Measurements from ENCODE around the gene GRB10.

Gene GRB10

DNA sequence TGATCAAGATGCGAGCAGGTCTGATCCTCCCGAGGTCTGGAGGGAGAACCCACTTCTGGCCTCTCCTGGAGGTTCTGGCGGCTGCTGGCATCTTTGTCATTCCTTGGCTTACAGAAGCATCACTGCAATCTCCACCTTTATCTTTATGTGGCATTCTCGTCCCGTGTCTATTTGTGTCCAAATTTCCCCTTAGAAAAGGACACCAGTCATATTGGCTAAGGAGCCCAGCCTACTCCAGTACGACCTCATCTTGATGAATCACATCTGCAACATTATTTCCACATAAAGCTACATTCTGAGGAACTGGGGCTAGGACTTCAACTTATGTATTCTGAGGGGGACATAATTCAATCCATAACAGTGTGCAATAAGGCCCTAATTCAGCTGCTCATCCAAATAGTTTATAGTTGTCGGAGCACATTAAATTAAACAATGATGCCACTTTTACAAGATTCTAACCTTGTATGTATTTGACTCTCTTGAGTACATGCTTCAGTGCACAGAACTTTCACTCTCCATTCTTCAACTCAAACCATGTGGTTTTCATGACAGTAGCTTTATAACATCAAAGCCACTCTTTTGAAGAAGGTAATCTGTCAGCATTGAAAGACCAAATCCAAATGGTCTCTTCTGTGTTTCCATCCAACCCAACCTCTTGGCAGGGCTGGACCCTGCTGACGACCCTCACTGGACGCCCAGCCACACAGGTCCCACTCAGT is 131.3 kb downstream of the GRB10 start:
- no peak for DNase-seq

DNA sequence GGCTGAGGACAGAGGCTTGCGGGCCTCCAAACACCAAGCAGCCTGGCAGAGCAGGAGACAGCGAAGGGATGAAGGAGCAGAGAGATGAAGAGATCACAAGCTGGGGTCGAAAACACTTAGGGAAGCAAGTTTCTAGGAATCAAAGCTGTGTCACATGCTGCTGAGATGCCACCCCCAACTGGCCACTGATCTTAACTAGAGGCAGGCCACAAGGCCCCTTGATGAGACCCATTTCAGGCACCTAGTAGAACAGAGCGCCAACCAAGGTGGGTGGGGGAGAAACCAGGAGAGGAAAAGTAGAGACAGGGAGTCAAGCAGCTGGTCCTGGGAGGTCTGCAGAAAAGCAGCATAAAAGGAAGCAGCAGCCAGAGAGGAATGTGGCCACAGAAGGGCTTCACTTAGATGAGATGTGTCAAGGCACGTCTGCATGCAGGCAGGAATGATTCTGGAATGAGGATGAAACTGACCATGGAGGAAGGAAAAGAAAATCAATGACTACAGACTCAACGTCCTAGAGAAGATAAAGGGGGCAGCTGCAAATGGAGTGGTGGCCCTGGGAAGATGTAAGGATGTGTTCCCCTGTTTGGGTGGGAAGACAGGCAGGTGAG is 132.5 kb downstream of the GRB10 start:
- no peak for DNase-seq

GRCh38 chr7:50649259-50649885 is 133.3 kb downstream of the GRB10 start:
- no peak for DNase-seq

DNA sequence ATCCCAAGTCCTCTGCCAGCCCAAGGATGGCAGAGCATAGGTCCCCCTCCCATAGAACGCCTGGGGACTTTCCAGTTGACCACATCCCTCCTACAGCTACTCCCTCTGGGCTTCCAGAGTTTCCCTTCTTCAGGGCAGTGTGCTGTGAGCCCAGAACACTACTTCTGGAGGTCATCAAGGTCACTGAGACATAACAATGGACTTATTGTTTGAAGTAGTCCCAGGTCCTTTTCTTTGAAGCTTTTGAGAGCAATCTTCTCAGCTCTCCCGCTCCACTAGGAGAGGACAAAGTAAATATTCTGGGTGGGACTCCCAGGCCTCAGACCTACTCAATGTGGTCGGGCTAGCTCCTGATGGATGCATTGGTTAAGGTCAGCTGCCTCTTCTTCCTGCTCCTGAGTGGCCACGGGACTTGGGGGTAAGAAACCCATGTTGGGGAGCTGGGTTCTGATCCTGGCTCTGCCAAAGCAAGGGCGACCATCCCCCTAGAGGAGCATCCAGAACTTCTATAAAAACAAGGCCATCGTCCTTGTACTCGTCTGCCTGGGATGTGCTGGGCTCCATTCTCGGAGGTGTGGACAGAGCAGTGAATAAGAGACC is 134.0 kb downstream of the GRB10 start:
- DNase-seq, result no peak

GRCh38 chr7:50648076-50648475 is 134.6 kb downstream of the GRB10 start:
- DNase-seq, result no peak

GRCh38 chr7:50647286-50647980 is 135.3 kb downstream of the GRB10 start:
- DNase-seq, result no peak

- no peak for DNase-seq
Observed at GRCh38 chr7:50646069-50646468, 136.6 kb downstream of the GRB10 start.

DNA sequence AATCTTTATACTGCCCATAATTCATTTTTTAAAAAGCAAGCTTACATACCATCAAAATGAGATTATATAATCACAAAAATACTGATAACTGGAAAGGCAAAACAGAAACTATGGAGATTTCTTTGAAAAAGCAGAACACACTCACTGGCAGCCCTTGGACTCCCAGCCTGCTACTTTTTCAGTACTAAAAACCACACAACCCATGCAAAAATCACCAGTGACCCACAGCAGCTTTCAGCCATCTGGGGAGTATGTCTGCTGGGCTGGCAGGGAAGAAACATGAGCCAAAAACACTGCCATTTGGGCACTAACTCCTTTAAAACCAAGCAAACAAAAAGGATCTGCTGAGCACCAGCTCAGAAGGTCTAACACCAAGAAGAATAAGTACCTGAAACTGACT is 137.5 kb downstream of the GRB10 start:
- no peak for DNase-seq

- DNase-seq, result no peak
Observed at GRCh38 chr7:50644586-50644985, 138.1 kb downstream of the GRB10 start.

DNA sequence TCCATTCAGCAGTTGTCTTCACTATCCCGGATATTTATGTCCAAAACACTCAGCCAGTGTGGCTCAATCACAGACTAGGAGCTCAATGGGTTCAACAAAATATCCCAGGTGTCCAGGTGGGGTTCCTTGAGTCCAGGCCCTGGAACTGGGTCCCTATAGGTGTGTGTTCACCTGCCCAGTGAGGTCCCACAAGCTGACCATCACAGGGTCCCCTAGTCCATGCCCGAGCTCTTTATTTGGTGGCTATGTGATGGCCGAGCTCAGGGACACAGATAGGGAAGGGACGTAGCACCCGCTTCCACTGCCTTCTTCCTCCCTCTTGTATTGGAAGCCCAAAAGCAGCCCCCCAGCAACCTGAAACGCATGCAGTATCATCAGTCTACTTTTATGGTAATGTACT is 138.6 kb downstream of the GRB10 start:
- no peak for DNase-seq

DNA sequence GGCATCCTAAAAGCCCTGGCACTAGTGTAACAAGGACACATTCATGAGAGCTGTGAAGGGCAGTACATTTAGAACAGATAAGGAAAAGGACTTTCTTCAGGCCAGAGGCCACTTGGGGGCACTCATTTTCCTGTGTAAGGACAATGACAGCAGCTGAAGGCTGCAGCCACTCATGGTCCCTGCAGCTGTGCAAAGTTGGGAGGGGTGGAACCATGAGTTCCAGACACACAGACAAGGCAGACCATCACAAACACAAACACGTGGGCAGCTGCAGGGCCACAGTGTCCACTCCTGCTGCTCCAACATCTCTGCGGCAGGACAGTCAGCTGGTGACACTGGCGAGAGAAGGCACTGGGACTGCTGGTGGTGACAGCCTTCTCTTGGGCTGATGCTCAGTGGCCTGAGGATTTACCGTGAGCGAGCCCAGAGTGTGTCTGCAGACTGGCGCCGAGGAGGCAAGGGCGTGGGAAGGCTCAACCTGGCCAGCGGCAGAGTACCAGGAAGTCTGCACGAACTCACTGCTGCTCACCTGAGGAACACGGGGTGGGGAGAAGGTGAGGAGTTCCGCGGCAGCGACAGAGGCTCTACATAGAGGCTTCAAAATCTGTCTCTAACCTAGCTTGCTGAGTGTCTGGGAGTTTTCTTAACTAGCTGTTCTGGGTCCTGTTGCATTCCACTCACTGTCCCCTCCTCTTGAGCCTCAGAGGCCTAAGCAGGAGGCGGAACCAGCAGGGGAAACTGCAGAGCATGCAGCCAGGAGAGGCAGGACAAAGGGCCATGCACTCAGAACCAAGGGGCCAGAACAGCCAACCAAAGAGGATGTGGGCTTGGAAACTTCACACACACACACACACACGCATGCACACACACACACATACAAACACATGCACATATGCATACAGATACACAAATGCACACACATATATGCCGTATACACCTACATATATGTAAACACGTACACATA is 141.0 kb downstream of the GRB10 start:
- DNase-seq, result no peak

GRCh38 chr7:50640779-50641178 is 141.9 kb downstream of the GRB10 start:
- no peak for DNase-seq

DNA sequence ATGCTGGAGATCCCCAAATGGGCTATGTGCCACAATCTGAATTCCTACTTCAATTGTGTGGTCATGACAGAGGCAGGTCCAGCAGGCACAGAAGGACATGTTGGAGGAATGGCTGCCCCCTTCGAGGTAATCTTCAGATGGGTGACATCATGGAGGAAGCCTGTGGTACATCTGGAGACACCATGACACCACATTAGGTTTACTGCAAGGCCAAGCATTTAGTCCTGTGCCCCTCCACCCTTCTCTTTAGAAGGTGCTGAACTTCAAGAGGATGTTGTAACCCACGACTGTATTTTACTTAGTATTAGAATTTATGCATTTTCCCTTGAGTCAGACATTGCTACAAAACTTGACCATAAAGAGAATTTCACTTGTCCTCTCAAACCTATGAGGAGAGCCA is 142.4 kb downstream of the GRB10 start:
- DNase-seq, result no peak

GRCh38 chr7:50637725-50638643 is 144.7 kb downstream of the GRB10 start:
- no peak for DNase-seq

DNA sequence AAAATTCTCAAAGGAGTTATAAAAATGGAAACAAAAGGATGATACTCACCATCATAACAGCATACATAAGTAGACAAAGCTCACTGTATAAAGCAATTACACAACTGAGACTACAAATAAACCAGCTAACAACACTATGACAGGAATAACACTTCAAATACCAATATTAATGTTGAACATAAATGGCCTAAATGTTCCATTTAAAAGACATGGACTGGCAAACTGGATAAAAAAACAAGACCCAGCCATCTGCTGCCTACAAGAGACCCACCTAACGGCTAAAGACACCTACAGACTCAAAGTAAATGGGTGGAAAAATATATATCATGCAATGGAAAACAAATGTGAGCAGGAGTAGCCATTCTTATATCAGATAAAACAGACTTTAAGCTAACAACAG is 148.3 kb downstream of the GRB10 start:
- DNase-seq, result no peak

GRCh38 chr7:50633414-50633710 is 149.3 kb downstream of the GRB10 start:
- no peak for DNase-seq

GRCh38 chr7:50632561-50633413 is 149.9 kb downstream of the GRB10 start:
- DNase-seq, result peak; percentile 13

- DNase-seq, result no peak
Observed at GRCh38 chr7:50631639-50632038, 151.1 kb downstream of the GRB10 start.

DNA sequence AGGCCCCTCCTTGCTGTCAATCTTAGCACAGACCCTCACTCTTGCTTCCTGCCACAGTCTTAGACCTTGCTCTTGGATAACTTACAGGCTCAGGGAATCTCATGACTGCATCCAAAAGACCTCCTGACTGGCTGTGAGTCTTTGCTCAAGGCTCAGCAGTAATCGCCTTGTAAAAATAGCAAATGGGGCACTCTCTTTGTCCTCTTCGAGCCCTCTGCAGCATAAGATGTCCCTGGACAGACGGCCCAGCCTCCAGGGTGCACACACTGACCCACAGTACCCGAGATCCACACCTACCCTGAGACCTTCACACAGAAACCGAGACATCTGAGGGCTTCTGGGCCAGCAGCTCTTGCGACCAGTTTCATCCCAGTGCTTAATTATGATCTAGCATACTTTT is 151.6 kb downstream of the GRB10 start:
- no peak for DNase-seq

DNA sequence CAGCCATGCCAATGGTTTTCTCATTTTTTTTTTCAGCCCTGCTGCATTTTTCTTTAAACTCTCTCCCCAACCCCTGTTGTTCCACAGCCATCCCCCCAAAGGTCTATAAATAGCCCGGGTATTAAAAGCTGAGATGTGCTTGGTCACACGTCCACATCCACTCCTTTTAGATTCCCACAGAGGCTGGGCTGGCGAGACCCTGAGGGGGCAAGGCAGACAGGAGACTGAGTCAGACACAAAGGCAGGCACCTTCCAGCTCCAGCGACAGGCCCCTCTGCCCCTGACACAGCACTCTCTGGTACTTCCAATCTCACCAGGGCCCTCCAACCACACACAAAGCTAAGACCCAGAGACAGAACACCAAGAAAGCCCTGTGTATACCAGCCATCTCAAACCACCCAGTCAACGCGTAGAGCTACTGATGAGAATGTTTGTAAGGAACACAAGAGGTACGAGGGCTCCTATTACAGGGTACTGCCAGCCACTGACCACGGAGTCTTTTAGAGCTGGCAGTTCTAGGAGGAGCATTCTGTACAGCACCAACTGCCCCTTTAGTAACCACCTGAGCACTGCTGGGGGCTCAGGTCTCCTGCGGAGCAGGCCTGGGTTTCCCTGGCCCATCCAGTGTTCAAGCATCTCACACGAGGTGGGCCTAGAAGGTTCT is 153.3 kb downstream of the GRB10 start:
- DNase-seq, result no peak

Data from NCI-H2107 (cell line).